Liver (tissue), 9 donors: ENCODE measurements around the gene SIGLEC8. TPM values are rescaled to one million over a fixed set of nuclear protein-coding genes. Genes with fewer than 3 reads are reported as not detected.

Experiments used
- DNase-seq: peaks from one replicate; pipeline ENCODE4 v3.0.0-alpha.2; 2017; ENCODE audit warnings: low spot score
- H3K27ac ChIP-seq, 2 donors: one replicate each; pipeline ENCODE4 v1.7.0; 2013; ENCODE audit warnings: inconsistent platforms in 2 of 2, low read length in 2 of 2, control low read depth in 1 of 2, low read depth in 1 of 2, mild to moderate bottlenecking in 1 of 2
- H3K27me3 ChIP-seq, 4 donors: one replicate each; pipeline versions ENCODE4 v1.6.1 to v1.7.0; 2013; ENCODE audit warnings: low read length in 3 of 4, inconsistent platforms in 1 of 4, mild to moderate bottlenecking in 1 of 4, moderate library complexity in 1 of 4; ENCODE audit not compliant: control insufficient read depth in 4 of 4, insufficient read depth in 4 of 4
- H3K36me3 ChIP-seq, 4 donors: one replicate each; pipeline versions ENCODE4 v1.6.1 to v1.7.0; 2013; ENCODE audit warnings: low read length in 3 of 4, mild to moderate bottlenecking in 3 of 4, low read depth in 1 of 4, moderate library complexity in 1 of 4; ENCODE audit not compliant: control insufficient read depth in 4 of 4, insufficient read depth in 3 of 4
- H3K4me1 ChIP-seq, 4 donors: one replicate each; pipeline versions ENCODE4 v1.6.1 to v1.7.0; 2013; ENCODE audit warnings: low read length in 3 of 4, mild to moderate bottlenecking in 3 of 4, moderate library complexity in 1 of 4; ENCODE audit not compliant: control insufficient read depth in 4 of 4, insufficient read depth in 4 of 4
- H3K4me3 ChIP-seq, 3 donors: one replicate each; pipeline versions ENCODE4 v1.6.1 to v1.7.0; 2013; ENCODE audit warnings: low read length in 3 of 3, control low read depth in 1 of 3, low read depth in 1 of 3, mild to moderate bottlenecking in 1 of 3
- H3K9ac ChIP-seq, 2 donors: one replicate each; pipeline ENCODE4 v1.7.0; 2013; ENCODE audit warnings: low read length in 2 of 2, mild to moderate bottlenecking in 2 of 2, moderate library complexity in 2 of 2, control low read depth in 1 of 2, low read depth in 1 of 2
- H3K9me3 ChIP-seq, 4 donors: one replicate each; pipeline versions ENCODE4 v1.6.1 to v1.7.0; 2013; ENCODE audit warnings: low read length in 3 of 4; ENCODE audit not compliant: control insufficient read depth in 4 of 4
- EGR1 ChIP-seq, 2 donors: IDR thresholded peaks; 2 replicates each; pipeline ENCODE4 v1.6.1; 2016 to 2018; ENCODE audit warnings: antibody characterized with exemption in 2 of 2, low read depth in 2 of 2
- FOXA1 ChIP-seq: IDR thresholded peaks from 2 replicates; pipeline ENCODE4 v1.6.1; 2016; ENCODE audit warnings: antibody characterized with exemption
- FOXA2 ChIP-seq: IDR thresholded peaks from 2 replicates; pipeline ENCODE4 v1.6.1; 2016; ENCODE audit warnings: antibody characterized with exemption
- GABPA ChIP-seq, 2 donors: IDR thresholded peaks in 1 of 2; conservative IDR thresholded peaks in 1 of 2; 2 replicates each; pipeline ENCODE4 v1.6.1; 2016; ENCODE audit warnings: antibody characterized with exemption in 2 of 2, mild to moderate bottlenecking in 1 of 2, moderate library complexity in 1 of 2
- HNF4A ChIP-seq, 2 donors: conservative IDR thresholded peaks; 2 replicates each; pipeline ENCODE4 v1.6.1; 2016; ENCODE audit warnings: antibody characterized with exemption in 2 of 2, mild to moderate bottlenecking in 2 of 2
- HNF4G ChIP-seq: IDR thresholded peaks from 2 replicates; pipeline ENCODE4 v1.6.1; 2016; ENCODE audit warnings: antibody characterized with exemption
- JUND ChIP-seq, 2 donors: IDR thresholded peaks; 2 replicates each; pipeline ENCODE4 v1.6.1; 2016; ENCODE audit warnings: antibody characterized with exemption in 2 of 2
- MAX ChIP-seq: IDR thresholded peaks from 2 replicates; pipeline ENCODE4 v1.6.1; 2016; ENCODE audit warnings: antibody characterized with exemption
- NR2F2 ChIP-seq: IDR thresholded peaks from 2 replicates; pipeline ENCODE4 v1.6.1; 2016; ENCODE audit warnings: antibody characterized with exemption
- RAD21 ChIP-seq, 2 donors: IDR thresholded peaks; 2 replicates each; pipeline ENCODE4 v1.6.1; 2016; ENCODE audit warnings: antibody characterized with exemption in 2 of 2, mild to moderate bottlenecking in 2 of 2
- REST ChIP-seq: IDR thresholded peaks from 2 replicates; pipeline ENCODE4 v1.6.1; 2016; ENCODE audit warnings: antibody characterized with exemption, mild to moderate bottlenecking
- RXRA ChIP-seq, 2 donors: IDR thresholded peaks; 2 replicates each; pipeline ENCODE4 v1.6.1; 2017 to 2018; ENCODE audit warnings: antibody characterized with exemption in 2 of 2, mild to moderate bottlenecking in 1 of 2
- SP1 ChIP-seq: IDR thresholded peaks from 2 replicates; pipeline ENCODE4 v1.6.1; 2018; ENCODE audit warnings: antibody characterized with exemption, mild to moderate bottlenecking
- TAF1 ChIP-seq: conservative IDR thresholded peaks from 2 replicates; pipeline ENCODE4 v1.6.1; 2016; ENCODE audit warnings: antibody characterized with exemption, mild to moderate bottlenecking
- YY1 ChIP-seq: IDR thresholded peaks from 2 replicates; pipeline ENCODE4 v1.6.1; 2016; ENCODE audit warnings: antibody characterized with exemption, mild to moderate bottlenecking
- WGBS: extraction: QIAGEN DNeasy Blood & Tissue Kit; methylation state at CpG from one replicate; pipeline ENCODE4 v1.1.7; 2013; 5-methylcytosine and 5-hydroxymethylcytosine counted together
- polyA plus RNA-seq, 2 donors: library from polyadenylated mRNA; stranded (reverse) in 1 of 2; unstranded in 1 of 2; fragments of 200-250 nt in 1 of 2; fragments of >200 nt in 1 of 2; fragmentation: Nextera tagmentation in 1 of 2; extraction: Ambion mirVana in 1 of 2; gene quantifications; one replicate each; pipeline versions ENCODE4 v1.2.1 to v1.2.3, GENCODE V29; 2013 to 2015
- total RNA-seq, 2 donors: library from RNA; depleted of rRNA; stranded (reverse); fragments of >200 nt; gene quantifications; one replicate each; pipeline ENCODE4 v1.2.3, GENCODE V29; 2014
- TF ChIP-seq, protein P1 (sequence below): IDR thresholded peaks from 2 replicates; pipeline ENCODE4 v1.6.1; 2016; ENCODE audit warnings: antibody characterized with exemption
- TF ChIP-seq, protein P2 (sequence below): fragments of 150-350 bp; IDR thresholded peaks from 2 replicates; pipeline ENCODE4 v1.5.1; 2017; ENCODE audit warnings: improper control_type of control experiment, low read depth, low read length; ENCODE audit not compliant: missing input control
- donor health status: healthy.
- donor health status: healthy.
- donor health status: healthy.
- donor health status: healthy.
- donor health status: healthy.

The SIGLEC8 gene
- total and polyA plus RNA-seq, 4 donors: 0.09 to 2.3 (median 0.52) TPM

GRCh38 chr19:51422053-51422448 is 36.2 kb downstream of the SIGLEC8 start:
- no peaks in the 10 kb centered on the region for H3K27me3 ChIP-seq
- no peaks in the 10 kb centered on the region for H3K4me1 ChIP-seq
- peak; percentile 96 for DNase-seq
- H3K4me3 ChIP-seq: no peak overlapping the region
- no peak overlapping the region for H3K9ac ChIP-seq
- TF ChIP-seq, protein P1, sequence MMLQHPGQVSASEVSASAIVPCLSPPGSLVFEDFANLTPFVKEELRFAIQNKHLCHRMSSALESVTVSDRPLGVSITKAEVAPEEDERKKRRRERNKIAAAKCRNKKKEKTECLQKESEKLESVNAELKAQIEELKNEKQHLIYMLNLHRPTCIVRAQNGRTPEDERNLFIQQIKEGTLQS: no peak
- TF ChIP-seq EGR1 (IDR thresholded peaks at IDR 0.05; ENCODE audit: low read depth in 2 of 2): no peak
- TF ChIP-seq HNF4G: no peak
- no peak for TF ChIP-seq SP1
- TF ChIP-seq, protein P2, sequence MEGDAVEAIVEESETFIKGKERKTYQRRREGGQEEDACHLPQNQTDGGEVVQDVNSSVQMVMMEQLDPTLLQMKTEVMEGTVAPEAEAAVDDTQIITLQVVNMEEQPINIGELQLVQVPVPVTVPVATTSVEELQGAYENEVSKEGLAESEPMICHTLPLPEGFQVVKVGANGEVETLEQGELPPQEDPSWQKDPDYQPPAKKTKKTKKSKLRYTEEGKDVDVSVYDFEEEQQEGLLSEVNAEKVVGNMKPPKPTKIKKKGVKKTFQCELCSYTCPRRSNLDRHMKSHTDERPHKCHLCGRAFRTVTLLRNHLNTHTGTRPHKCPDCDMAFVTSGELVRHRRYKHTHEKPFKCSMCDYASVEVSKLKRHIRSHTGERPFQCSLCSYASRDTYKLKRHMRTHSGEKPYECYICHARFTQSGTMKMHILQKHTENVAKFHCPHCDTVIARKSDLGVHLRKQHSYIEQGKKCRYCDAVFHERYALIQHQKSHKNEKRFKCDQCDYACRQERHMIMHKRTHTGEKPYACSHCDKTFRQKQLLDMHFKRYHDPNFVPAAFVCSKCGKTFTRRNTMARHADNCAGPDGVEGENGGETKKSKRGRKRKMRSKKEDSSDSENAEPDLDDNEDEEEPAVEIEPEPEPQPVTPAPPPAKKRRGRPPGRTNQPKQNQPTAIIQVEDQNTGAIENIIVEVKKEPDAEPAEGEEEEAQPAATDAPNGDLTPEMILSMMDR: peak; percentile 99
- TF ChIP-seq RAD21 (IDR thresholded peaks at IDR 0.05): peak; percentile 90 to 91
- peak; percentile 100 for TF ChIP-seq REST
- H3K9me3 ChIP-seq: no peaks in the 10 kb centered on the region
- 8% methylated on average over 19 of the region's 19 CpGs for WGBS
- H3K27ac ChIP-seq: no peak overlapping the region
- no peaks in the 10 kb centered on the region for H3K36me3 ChIP-seq

GRCh38 chr19:51421229-51422052 is 36.8 kb downstream of the SIGLEC8 start:
- no peaks in the 10 kb centered on the region for H3K27me3 ChIP-seq
- TF ChIP-seq HNF4G (no peak), RXRA (IDR thresholded peaks at IDR 0.05) (no peak), HNF4A (conservative IDR thresholded peaks at IDR 0.05) (no peak), YY1 (no peak), GABPA (IDR thresholded peaks at IDR 0.05 in 1 of 2, conservative IDR thresholded peaks at IDR 0.05 in 1 of 2) (no peak), RAD21 (IDR thresholded peaks at IDR 0.05) (no peak), NR2F2 (no peak), TAF1 (no peak), MAX (no peak), JUND (IDR thresholded peaks at IDR 0.05) (no peak), SP1 (no peak), FOXA2 (no peak), FOXA1 (no peak), REST (no peak)
- TF ChIP-seq, protein P2: no peak
- no peak overlapping the region for H3K27ac ChIP-seq
- H3K4me1 ChIP-seq: no peaks in the 10 kb centered on the region
- no peak overlapping the region for H3K9ac ChIP-seq
- H3K9me3 ChIP-seq: no peaks in the 10 kb centered on the region
- 13% methylated on average over 39 of the region's 39 CpGs for WGBS
- H3K4me3 ChIP-seq: no peak overlapping the region
- DNase-seq: no peak
- H3K36me3 ChIP-seq: no peaks in the 10 kb centered on the region
